ENCODE measurements around the gene GALNS.

GALNS gene

DNA sequence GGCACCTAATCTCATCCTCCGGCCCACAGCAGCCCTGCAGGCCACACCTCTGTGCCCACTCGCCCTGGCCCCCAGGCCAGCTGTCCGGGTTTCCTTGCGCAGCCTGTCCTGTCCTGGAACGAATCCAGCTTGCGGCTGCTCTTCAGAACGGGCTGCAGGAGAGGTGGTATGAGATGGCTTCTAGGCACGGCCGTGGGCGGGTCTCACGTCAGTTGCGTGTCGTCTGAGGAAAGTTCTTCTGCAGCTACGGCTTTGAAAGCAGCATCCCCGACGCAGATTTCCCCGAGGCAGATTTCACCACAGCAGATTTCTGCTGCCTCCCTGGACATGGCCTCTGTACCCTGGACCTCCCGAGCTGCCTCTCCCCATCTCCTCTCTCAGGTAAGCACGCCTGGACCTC, 18.2 kb downstream of the GALNS start:
- in situ Hi-C loops (cut with MboI; ENCODE audit: low sequenced_read_pairs, unreplicated experiment), result no loop called here
- no peak for DNase-seq (ENCODE audit: low spot score)
- TF ChIP-seq, protein P1, sequence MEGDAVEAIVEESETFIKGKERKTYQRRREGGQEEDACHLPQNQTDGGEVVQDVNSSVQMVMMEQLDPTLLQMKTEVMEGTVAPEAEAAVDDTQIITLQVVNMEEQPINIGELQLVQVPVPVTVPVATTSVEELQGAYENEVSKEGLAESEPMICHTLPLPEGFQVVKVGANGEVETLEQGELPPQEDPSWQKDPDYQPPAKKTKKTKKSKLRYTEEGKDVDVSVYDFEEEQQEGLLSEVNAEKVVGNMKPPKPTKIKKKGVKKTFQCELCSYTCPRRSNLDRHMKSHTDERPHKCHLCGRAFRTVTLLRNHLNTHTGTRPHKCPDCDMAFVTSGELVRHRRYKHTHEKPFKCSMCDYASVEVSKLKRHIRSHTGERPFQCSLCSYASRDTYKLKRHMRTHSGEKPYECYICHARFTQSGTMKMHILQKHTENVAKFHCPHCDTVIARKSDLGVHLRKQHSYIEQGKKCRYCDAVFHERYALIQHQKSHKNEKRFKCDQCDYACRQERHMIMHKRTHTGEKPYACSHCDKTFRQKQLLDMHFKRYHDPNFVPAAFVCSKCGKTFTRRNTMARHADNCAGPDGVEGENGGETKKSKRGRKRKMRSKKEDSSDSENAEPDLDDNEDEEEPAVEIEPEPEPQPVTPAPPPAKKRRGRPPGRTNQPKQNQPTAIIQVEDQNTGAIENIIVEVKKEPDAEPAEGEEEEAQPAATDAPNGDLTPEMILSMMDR (IDR thresholded peaks at IDR 0.05; ENCODE audit: borderline replicate concordance, control extremely low read depth, extremely low read depth, insufficient read depth, missing control alignments), result no peak

DNA sequence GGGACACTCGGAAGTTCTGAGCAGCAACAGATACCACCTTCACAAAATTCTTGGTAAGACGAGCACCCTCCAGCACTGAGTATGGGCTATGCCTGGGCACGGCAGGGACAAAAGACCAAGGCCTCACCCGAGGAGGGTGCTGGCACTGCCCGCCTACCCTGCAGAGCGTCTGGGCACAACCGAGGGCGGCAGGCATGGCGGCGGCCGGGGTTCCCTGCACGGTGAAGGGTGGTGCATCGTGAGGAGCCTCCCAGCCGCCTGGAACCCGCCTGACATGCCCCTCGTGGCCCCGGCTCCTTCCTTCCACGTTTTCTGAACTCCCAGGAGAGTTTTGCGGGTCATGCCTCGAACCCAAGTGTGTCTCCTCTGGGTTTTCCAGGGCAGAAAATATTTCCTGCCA, 18.9 kb downstream of the GALNS start:
- DNase-seq (ENCODE audit: low spot score), result no peak
- in situ Hi-C loops (cut with MboI; ENCODE audit: low sequenced_read_pairs, unreplicated experiment), result no loop called here
- TF ChIP-seq, protein P1 (IDR thresholded peaks at IDR 0.05; ENCODE audit: borderline replicate concordance, control extremely low read depth, extremely low read depth, insufficient read depth, missing control alignments), result no peak

DNA sequence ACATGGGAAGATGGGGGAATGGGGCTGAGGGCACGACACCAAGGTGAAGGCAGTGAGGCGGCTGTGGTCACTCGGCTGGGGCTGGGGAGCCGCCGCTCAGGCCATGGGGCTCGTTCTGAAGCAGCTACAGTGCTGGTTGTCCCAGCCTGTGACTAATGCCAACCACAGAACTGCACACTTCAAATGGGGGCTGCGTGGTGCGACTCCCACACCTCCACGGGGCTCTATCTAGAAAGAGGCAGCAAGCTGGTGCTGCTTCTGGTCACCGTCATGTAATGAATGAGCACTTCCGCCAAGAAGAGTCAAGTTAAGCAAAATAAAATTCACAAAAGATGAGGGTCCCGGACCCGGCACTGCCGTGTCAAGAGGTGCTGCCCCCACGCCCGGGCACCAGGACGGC, 20.0 kb downstream of the GALNS start:
- TF ChIP-seq, protein P1 (IDR thresholded peaks at IDR 0.05; ENCODE audit: borderline replicate concordance, control extremely low read depth, extremely low read depth, insufficient read depth, missing control alignments), result no peak
- in situ Hi-C loops (cut with MboI; ENCODE audit: low sequenced_read_pairs, unreplicated experiment), result no loop called here
- DNase-seq (ENCODE audit: low spot score), result no peak

DNA sequence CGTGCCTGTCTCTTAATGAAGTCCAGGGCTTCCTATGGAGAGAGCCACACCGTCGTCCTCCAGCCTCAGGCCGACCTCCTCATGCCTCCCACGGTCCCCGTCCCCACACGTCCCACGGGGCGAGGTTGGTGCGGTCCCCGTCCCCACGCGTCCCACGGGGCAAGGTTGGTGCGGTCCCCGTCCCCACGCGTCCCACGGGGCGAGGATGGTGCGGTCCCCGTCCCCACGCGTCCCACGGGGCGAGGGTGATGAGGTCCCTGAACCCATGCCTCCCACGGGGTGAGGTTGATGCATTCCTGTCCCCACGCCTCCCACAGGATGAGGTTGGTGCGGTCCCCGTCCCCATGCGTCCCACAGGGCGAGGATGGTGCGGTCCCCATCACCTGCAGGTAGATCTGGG, 20.9 kb downstream of the GALNS start:
- no peak for DNase-seq (ENCODE audit: low spot score)
- TF ChIP-seq, protein P1 (IDR thresholded peaks at IDR 0.05; ENCODE audit: borderline replicate concordance, control extremely low read depth, extremely low read depth, insufficient read depth, missing control alignments), result no peak
- in situ Hi-C loops (cut with MboI; ENCODE audit: low sequenced_read_pairs, unreplicated experiment), result no loop called here

DNA sequence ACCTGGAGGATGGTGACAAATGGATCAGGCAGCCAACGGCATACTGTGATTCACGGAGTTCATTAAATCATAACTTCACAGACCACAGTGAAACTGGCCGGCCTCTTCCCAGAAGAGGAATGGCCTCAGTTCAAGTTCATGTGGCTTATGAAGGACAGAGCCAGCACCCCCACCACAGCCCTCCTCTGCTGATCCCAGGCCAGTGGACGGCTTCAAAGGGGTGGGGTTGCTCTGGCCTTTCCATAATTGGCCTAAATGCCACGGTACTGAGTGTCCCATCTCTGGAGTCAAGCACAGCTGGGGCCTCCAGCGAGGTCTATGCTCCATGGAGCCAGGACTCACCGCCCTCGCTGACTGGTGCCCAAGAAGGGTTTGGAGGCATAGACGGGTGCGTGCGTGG, 21.4 kb downstream of the GALNS start:
- TF ChIP-seq, protein P1 (IDR thresholded peaks at IDR 0.05; ENCODE audit: borderline replicate concordance, control extremely low read depth, extremely low read depth, insufficient read depth, missing control alignments), result no peak
- in situ Hi-C loops (cut with MboI; ENCODE audit: low sequenced_read_pairs, unreplicated experiment), result no loop called here
- DNase-seq (ENCODE audit: low spot score), result no peak

DNA sequence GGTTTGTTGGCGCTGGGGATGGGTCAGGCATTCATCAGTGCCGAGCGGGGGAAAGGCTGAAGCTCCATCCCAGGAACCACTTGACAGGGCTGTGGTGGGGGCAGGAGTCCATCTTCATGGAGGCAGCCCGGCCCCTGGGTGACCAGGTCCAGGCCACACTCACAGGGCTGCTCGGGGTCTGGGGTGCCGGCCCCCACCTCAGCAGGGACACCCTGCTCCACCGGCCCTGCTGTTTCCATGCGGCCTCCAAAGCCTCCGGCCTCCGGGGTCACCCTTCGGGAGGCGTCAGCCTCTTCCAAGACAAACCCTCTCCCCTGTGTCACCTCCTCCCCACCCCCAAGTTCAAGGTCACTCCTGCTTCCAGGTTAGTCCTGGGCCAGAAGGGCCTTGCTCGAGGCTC, 22.1 kb downstream of the GALNS start:
- DNase-seq (ENCODE audit: low spot score), result no peak
- in situ Hi-C loops (cut with MboI; ENCODE audit: low sequenced_read_pairs, unreplicated experiment), result no loop called here
- TF ChIP-seq, protein P1 (IDR thresholded peaks at IDR 0.05; ENCODE audit: borderline replicate concordance, control extremely low read depth, extremely low read depth, insufficient read depth, missing control alignments), result no peak

DNA sequence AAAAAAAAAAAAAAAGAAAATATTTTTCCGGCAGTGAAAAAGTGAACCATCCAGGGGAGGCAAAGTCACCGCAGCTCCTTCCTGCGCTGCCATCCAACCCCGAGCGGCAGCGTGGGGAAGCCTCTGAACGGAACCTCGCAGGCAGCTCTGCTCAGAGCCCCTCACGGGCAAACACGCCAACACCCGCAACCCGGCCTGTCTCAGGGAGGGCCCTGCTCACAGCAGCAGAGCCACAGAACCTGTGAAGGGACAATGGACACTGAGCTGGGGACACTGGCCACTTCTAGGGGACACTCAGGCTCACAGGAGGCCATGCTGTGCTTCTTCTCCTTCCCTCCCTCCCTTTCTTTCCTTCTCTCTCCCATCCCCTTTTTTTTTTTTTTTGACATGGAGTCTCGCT, 23.7 kb downstream of the GALNS start:
- DNase-seq (ENCODE audit: low spot score), result no peak

More for the DNA sequence above, 23.7 kb downstream of the GALNS start:
- TF ChIP-seq, protein P1 (IDR thresholded peaks at IDR 0.05; ENCODE audit: borderline replicate concordance, control extremely low read depth, extremely low read depth, insufficient read depth, missing control alignments), result no peak
- in situ Hi-C loops (cut with MboI; ENCODE audit: low sequenced_read_pairs, unreplicated experiment), result no loop called here
